GM12872 (cell line): Measurements from ENCODE around the gene BIRC7.

Source experiments
- CTCF ChIP-seq: IDR thresholded peaks from 3 replicates; pipeline ENCODE4 v1.5.1; 2011; ENCODE audit warnings: low read depth, mild to moderate bottlenecking, low read length, moderate library complexity; ENCODE audit not compliant: insufficient read depth

The BIRC7 gene

GRCh38 chr20:63284544-63284949 is 48.8 kb downstream of the BIRC7 start:
- TF ChIP-seq CTCF = no peak

DNA sequence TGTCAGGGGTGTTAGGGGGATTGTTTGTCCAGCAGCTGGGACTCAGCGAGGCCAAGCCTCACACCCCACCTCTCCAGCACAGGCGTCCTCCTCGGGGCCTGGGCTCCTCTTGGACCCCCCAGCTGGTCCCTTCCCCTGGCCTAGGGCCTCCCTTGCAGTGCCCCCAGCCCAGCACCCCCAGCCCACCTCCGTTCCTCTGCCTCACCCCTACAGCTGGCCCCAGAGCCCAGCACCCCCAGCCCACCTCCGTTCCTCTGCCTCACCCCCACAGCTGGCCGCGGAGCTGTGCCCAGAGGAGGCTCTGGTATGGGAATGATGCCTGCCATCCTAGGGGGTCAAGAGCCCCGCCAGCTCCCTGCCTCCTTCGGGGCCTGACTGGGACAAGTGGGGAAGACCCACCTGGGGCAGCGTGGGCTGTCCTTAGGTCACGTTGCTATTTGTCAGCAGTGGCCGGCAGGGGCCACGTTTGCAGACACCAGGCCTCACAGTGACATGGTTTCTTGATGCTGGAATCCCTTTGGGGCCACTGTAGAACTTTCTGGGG is 49.3 kb downstream of the BIRC7 start:
- TF ChIP-seq CTCF = no peak

GRCh38 chr20:63285636-63286615 is 50.2 kb downstream of the BIRC7 start:
- no peak for TF ChIP-seq CTCF

GRCh38 chr20:63286781-63287696 is 51.3 kb downstream of the BIRC7 start:
- no peak for TF ChIP-seq CTCF

GRCh38 chr20:63287697-63288580 is 52.2 kb downstream of the BIRC7 start:
- no peak for TF ChIP-seq CTCF

DNA sequence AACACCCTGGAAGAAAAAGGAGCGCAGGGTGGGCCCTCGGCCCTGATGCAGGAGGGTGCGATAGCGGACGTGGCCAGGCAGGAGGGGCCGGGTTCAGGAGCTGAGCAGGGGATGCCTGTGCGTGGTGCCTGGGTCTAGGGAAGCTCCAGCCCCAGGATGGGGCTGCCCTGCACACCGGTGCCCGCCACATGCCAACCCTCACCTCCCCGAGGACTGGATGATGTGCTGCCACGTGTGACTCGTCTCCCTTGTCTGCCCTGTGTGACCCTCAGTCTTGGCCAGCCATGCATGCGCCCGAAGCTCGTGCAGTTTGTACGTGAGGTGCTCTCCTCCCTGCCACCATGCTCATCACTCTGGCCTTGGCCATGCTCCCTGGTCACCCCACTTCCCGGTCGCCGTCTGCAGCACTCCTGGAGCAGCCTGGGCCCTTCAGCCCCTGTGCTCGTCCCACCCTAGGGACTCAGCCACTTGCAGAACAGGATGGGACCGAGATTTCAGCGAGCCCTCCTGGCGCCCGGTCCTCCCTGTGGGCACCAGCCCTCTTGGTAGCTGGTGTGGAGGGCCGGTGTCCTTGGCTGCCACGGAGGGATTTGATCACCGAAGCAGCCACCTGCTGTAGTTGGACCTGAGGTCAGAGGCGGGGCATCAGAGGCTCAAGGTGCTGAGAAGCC is 53.0 kb downstream of the BIRC7 start:
- no peak for TF ChIP-seq CTCF
